Naive thymus-derived CD4-positive, alpha-beta T cell (primary cell): ENCODE measurements around the gene ZNRF1. TPM values are rescaled to one million over a fixed set of nuclear protein-coding genes. Genes with fewer than 3 reads are reported as not detected.
A peak's percentile ranks its signal among the peaks of the same experiment; 100 is the strongest.
"Not testable (repeated sequence)": the region's sequence is repeated elsewhere in the genome, so short reads cannot be mapped to it uniquely, and the experiment has no call there.

Experiments
- ATAC-seq: fragments of 150-1000 bp; cut with Tn5 transposase; 2 replicates; pipeline ENCODE4 v1.10.0; 2021; ENCODE audit warnings: mild to moderate bottlenecking, moderate library complexity
- CTCF ChIA-PET: fragments of 350-600 bp; sonication (Branson Sonifier 250); formaldehyde crosslinking; loops from one replicate; lab custom pipeline; 2021; ENCODE audit warnings: antibody characterized with exemption; lab: Charles Lee
- POLR2A ChIA-PET: fragments of 350-600 bp; sonication (Branson Sonifier 250); formaldehyde crosslinking; loops from one replicate; lab custom pipeline; 2021; ENCODE audit warnings: antibody characterized with exemption, inconsistent platforms; lab: Charles Lee
- DNase-seq, 9 donors: peaks; one replicate each; pipeline versions ENCODE4 v3.0.0 to v3.0.0-alpha.2; 2020 to 2022; ENCODE audit warnings: mixed read lengths in 1 of 9
- H3K27ac ChIP-seq: one replicate; pipeline ENCODE4 v1.7.0; 2013; ENCODE audit warnings: mild to moderate bottlenecking, low read depth, low read length, moderate library complexity
- H3K27me3 ChIP-seq, 2 donors: one replicate each; pipeline ENCODE4 v1.7.0; 2013; ENCODE audit warnings: low read length in 2 of 2, mild to moderate bottlenecking in 2 of 2, moderate library complexity in 2 of 2; ENCODE audit not compliant: control insufficient read depth in 2 of 2, insufficient read depth in 2 of 2
- H3K36me3 ChIP-seq, 3 experiments: 1 replicate in 2 of 3; 2 replicates in 1 of 3; pipeline ENCODE4 v1.7.0; 2013; ENCODE audit warnings: low read length in 3 of 3, mild to moderate bottlenecking in 3 of 3, moderate library complexity in 1 of 3; ENCODE audit not compliant: insufficient read depth in 3 of 3, control insufficient read depth in 2 of 3
- H3K4me1 ChIP-seq, 2 donors: one replicate each; pipeline ENCODE4 v1.7.0; 2013; ENCODE audit warnings: low read length in 2 of 2, mild to moderate bottlenecking in 2 of 2, moderate library complexity in 1 of 2; ENCODE audit not compliant: control insufficient read depth in 2 of 2, insufficient read depth in 2 of 2
- H3K4me3 ChIP-seq: 2 replicates; pipeline ENCODE4 v1.7.0; 2013; ENCODE audit warnings: mild to moderate bottlenecking, low read length
- H3K9me3 ChIP-seq, 3 experiments: 1 replicate in 2 of 3; 2 replicates in 1 of 3; pipeline ENCODE4 v1.7.0; 2013; ENCODE audit warnings: low read length in 3 of 3; ENCODE audit not compliant: control insufficient read depth in 2 of 3
- H3K27ac Mint-ChIP-seq, 9 donors: one replicate each; pipeline ENCODE4 v1.8.0; 2020 to 2022; ENCODE audit warnings: mixed read lengths in 9 of 9, mild to moderate bottlenecking in 8 of 9, moderate library complexity in 5 of 9, inconsistent platforms in 2 of 9
- H3K27me3 Mint-ChIP-seq, 5 donors: one replicate each; pipeline ENCODE4 v1.8.0; 2021 to 2022; ENCODE audit warnings: mixed read lengths in 5 of 5, mild to moderate bottlenecking in 1 of 5
- H3K36me3 Mint-ChIP-seq, 5 donors: one replicate each; pipeline ENCODE4 v1.8.0; 2020 to 2022; ENCODE audit warnings: mixed read lengths in 5 of 5, mild to moderate bottlenecking in 3 of 5, inconsistent platforms in 1 of 5
- H3K4me1 Mint-ChIP-seq, 7 donors: one replicate each; pipeline ENCODE4 v1.8.0; 2020 to 2022; ENCODE audit warnings: mixed read lengths in 7 of 7, mild to moderate bottlenecking in 3 of 7, inconsistent platforms in 1 of 7
- H3K4me3 Mint-ChIP-seq, 10 donors: one replicate each; pipeline ENCODE4 v1.8.0; 2020 to 2022; ENCODE audit warnings: mild to moderate bottlenecking in 10 of 10, mixed read lengths in 10 of 10, moderate library complexity in 6 of 10, inconsistent platforms in 2 of 10
- H3K9me3 Mint-ChIP-seq, 11 donors: one replicate each; pipeline ENCODE4 v1.8.0; 2020 to 2022; ENCODE audit warnings: mixed read lengths in 11 of 11, mild to moderate bottlenecking in 4 of 11, inconsistent platforms in 1 of 11, moderate library complexity in 1 of 11
- intact Hi-C, 2 donors: fragments of 100-400 bp; cut with micrococcal nuclease; formaldehyde crosslinking; loops; one replicate each; pipeline ENCODE4 v1.15.1; 2023
- polyA plus RNA-seq, 2 donors: library from polyadenylated mRNA; unstranded; fragments of 300-500 nt; fragmentation: Illumina TruSeq; gene quantifications; one replicate each; pipeline ENCODE4 v1.2.3, GENCODE V29; 2021
- total RNA-seq, 6 experiments: library from RNA in 5 of 6; stranded (reverse) in 5 of 6; gene quantifications; 1 replicate in 5 of 6; 2 replicates in 1 of 6; pipeline ENCODE4 v1.2.3 and lab custom pipeline; 2021 to 2026

Gene ZNRF1
- total and polyA plus RNA-seq, 7 experiments from 2014 or later, result 1.2 to 27.9 (median 2.1) TPM

DNA sequence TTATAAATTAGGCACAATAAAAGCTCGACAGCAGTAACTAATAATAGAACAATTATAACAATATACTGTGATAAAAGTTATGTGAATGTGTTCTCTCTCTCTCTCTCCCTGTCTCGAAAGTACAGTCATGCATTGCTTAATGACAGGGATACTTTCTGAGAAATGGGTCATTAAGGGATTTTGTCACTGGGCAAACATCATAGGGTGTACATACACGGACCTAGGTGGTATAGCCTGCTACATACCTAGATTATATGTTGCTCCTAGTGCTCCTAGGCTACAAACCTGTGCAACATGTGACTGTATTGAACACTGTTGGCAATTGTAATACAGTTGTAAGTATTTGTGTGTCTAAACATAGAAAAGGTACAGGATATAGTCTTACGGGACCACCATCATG, 6.9 kb downstream of the ZNRF1 start:
- H3K4me1 Mint-ChIP-seq, result peaks cover 0 to 58% (median 5%) of the 10 kb centered on the region in 7 donors
- H3K27ac ChIP-seq, result no peak overlapping the region
- H3K36me3 ChIP-seq, result no peaks in the 10 kb centered on the region
- H3K9me3 Mint-ChIP-seq, result no peaks in the 10 kb centered on the region
- POLR2A ChIA-PET, result no interaction called here
- no peaks in the 10 kb centered on the region for H3K9me3 ChIP-seq
- CTCF ChIA-PET, result interaction anchor here (0.6 kb wide), 1 partner anchor 72 kb away, joined by 3 read pairs; no protein-coding TSS in a partner anchor
- H3K4me3 Mint-ChIP-seq, result no peak overlapping the region
- no peak overlapping the region for H3K27ac Mint-ChIP-seq
- DNase-seq (no peak), ATAC-seq (no peak)
- intact Hi-C loops, result no loop called here
- H3K4me1 ChIP-seq, result no peaks in the 10 kb centered on the region
- H3K27me3 Mint-ChIP-seq, result no peaks in the 10 kb centered on the region
- peaks cover 0 to 17% (median 0%) of the 10 kb centered on the region in 5 donors for H3K36me3 Mint-ChIP-seq
- H3K27me3 ChIP-seq, result no peaks in the 10 kb centered on the region
- no peak overlapping the region for H3K4me3 ChIP-seq

DNA sequence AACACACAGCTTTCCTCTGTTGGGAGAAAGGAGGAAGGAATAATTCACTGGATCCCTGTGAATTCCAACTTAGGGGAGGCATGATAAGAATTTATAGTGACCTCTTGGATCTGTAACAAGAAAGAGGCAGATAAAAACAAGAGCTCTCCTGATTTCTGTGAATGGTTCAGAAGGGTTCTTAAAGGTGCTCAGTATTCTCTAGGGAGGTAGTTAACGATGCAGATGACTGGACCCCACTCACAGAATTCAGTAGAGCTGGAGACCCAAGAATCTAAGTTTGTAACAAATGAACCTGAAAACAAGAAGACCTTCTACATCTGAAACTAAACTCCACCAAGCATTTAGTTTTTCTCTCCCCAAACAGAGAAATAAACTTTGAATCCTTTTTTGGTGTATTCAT, 8.6 kb downstream of the ZNRF1 start:
- Mint-ChIP-seq H3K9me3 (no peaks in the 10 kb centered on the region), H3K27ac (no peak overlapping the region), H3K27me3 (no peaks in the 10 kb centered on the region), H3K4me1 (peaks cover 1 to 58% (median 5%) of the 10 kb centered on the region in 7 donors), H3K36me3 (peaks cover 0 to 15% (median 0%) of the 10 kb centered on the region in 5 donors), H3K4me3 (no peak overlapping the region)
- POLR2A ChIA-PET, result no interaction called here
- Histone ChIP-seq H3K9me3 (no peaks in the 10 kb centered on the region), H3K27me3 (no peaks in the 10 kb centered on the region), H3K27ac (no peak overlapping the region), H3K4me1 (peaks cover 0 to 4% of the 10 kb centered on the region in 2 donors), H3K4me3 (no peak overlapping the region), H3K36me3 (no peaks in the 10 kb centered on the region)
- ATAC-seq (no peak), DNase-seq (no peak)
- CTCF ChIA-PET, result no interaction called here
- intact Hi-C loops, result no loop called here

GRCh38 chr16:75010427-75010826, 11.6 kb downstream of the ZNRF1 start:
- H3K4me3 Mint-ChIP-seq, result no peak overlapping the region
- H3K27me3 ChIP-seq, result no peaks in the 10 kb centered on the region
- H3K36me3 ChIP-seq, result no peaks in the 10 kb centered on the region
- H3K9me3 Mint-ChIP-seq, result no peaks in the 10 kb centered on the region
- ChIA-PET CTCF (interaction anchor here (2.2 kb wide), 1 partner anchor 101 kb away, joined by 8 read pairs; no protein-coding TSS in a partner anchor), POLR2A (no interaction called here)
- no peaks in the 10 kb centered on the region for H3K9me3 ChIP-seq
- no peak overlapping the region for H3K4me3 ChIP-seq
- DNase-seq (no peak), ATAC-seq (no peak)
- no peaks in the 10 kb centered on the region for H3K27me3 Mint-ChIP-seq
- no peak overlapping the region for H3K27ac ChIP-seq
- peak overlapping the region in 1 of 9 donors; percentile 16 for H3K27ac Mint-ChIP-seq
- peaks cover 0 to 7% (median 0%) of the 10 kb centered on the region in 5 donors for H3K36me3 Mint-ChIP-seq
- peaks cover 7 to 46% (median 11%) of the 10 kb centered on the region in 7 donors for H3K4me1 Mint-ChIP-seq
- peaks cover 0 to 8% of the 10 kb centered on the region in 2 donors for H3K4me1 ChIP-seq
- intact Hi-C loops, result no loop called here

DNA sequence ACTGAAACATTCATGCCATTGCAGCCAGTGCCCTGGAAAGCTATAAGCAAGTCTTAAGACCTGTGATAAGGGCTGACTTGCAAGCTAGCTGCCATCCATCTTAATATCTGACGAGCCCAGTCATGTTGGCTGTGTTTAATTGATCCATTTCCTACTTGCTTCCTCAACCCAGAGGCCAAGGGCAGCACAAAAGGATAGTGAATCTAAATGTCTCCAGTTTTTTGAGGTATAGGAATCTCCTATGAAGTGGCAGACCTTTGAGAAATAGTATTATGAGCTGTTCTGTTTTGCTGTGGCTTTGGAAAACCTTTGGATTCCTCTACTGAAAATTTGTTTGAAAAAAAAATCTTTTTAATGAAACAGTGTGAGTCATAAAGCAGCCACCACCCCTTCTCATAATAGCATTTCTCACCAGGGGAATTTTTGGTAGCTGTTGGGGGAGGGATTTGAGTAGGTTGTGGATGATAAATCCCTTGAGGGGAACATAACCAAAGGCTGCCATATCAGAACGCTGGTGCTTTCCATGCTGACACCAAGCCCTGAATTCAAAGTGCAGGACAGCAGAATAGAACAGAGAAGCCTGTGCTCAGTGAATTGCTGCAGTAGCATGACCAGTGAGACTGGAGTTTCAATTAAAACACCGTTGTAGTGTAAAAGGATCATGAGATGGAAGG, 12.9 kb downstream of the ZNRF1 start:
- H3K36me3 ChIP-seq, result no peaks in the 10 kb centered on the region
- H3K9me3 ChIP-seq, result no peaks in the 10 kb centered on the region
- H3K27me3 ChIP-seq, result no peaks in the 10 kb centered on the region
- H3K9me3 Mint-ChIP-seq, result no peaks in the 10 kb centered on the region
- H3K4me1 Mint-ChIP-seq, result peaks cover 7 to 46% (median 11%) of the 10 kb centered on the region in 7 donors
- no peak overlapping the region for H3K4me3 ChIP-seq
- H3K4me1 ChIP-seq, result peaks cover 0 to 8% of the 10 kb centered on the region in 2 donors
- DNase-seq (peak in 2 of 9 donors; percentile 11 to 59), ATAC-seq (peak; percentile 85)
- H3K27ac ChIP-seq, result no peak overlapping the region
- intact Hi-C loops, result loop anchor here in 1 of 2 donors (1.0 kb wide), 1 partner anchor 13 kb away; no protein-coding TSS in a partner anchor
- H3K36me3 Mint-ChIP-seq, result peaks cover 0 to 5% (median 0%) of the 10 kb centered on the region in 5 donors
- POLR2A ChIA-PET, result interaction anchor here (0.7 kb wide), 1 partner anchor 50 kb away, joined by 4 read pairs; no protein-coding TSS in a partner anchor
- CTCF ChIA-PET, result interaction anchor here (2.2 kb wide), 1 partner anchor 99 kb away, joined by 8 read pairs; no protein-coding TSS in a partner anchor
- H3K27me3 Mint-ChIP-seq, result no peaks in the 10 kb centered on the region
- H3K4me3 Mint-ChIP-seq, result peak overlapping the region in 1 of 10 donors; percentile 66
- peak overlapping the region in 5 of 9 donors; percentile 9 to 87 (median 26) for H3K27ac Mint-ChIP-seq

DNA sequence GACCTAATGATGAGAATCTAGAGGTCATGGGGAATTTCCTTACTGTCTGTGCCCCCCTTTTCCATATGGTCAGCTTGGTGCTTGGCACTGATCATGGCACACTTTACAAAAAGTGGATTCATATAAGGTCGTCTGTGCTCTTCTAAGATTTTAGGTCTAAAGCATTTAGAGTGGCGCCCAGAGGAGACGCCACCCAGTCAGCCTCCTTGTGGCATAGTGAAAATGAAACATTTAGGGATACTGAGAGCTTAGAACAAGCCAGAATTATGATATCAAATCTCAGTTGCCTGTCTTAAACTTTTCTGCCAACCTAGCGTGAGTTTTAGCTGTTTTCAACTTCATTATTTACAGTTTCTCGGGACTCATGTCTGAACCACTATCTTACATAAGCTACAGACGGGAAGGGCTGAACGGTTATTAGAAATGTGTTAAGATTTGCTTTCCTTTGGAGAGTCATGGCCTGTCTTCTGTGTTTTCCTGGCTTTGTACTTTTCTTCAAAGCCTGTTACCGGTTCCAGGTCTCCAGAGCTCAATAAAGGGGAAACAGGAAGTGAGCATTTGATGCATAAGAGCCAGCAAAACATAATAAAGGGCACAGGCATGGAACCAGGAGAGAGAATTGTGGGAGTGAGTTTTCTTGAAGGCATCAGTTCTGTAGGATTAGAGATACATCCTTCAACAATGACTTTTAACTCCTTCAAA, 13.7 kb downstream of the ZNRF1 start:
- intact Hi-C loops, result loop anchor here in 1 of 2 donors (1.0 kb wide), 1 partner anchor 14 kb away; no protein-coding TSS in a partner anchor
- Mint-ChIP-seq H3K36me3 (peaks cover 0 to 2% (median 0%) of the 10 kb centered on the region in 5 donors), H3K4me1 (peaks cover 7 to 45% (median 11%) of the 10 kb centered on the region in 7 donors), H3K27ac (peak overlapping the region in 7 of 9 donors; percentile 9 to 87 (median 26)), H3K27me3 (no peaks in the 10 kb centered on the region), H3K4me3 (peak overlapping the region in 1 of 10 donors; percentile 66), H3K9me3 (no peaks in the 10 kb centered on the region)
- DNase-seq (no peak), ATAC-seq (peak; percentile 10)
- Histone ChIP-seq H3K27ac (no peak overlapping the region), H3K36me3 (no peaks in the 10 kb centered on the region), H3K4me1 (peaks cover 0 to 8% of the 10 kb centered on the region in 2 donors), H3K27me3 (no peaks in the 10 kb centered on the region), H3K9me3 (no peaks in the 10 kb centered on the region), H3K4me3 (no peak overlapping the region)
- CTCF ChIA-PET, result interaction anchor here (0.6 to 2.2 kb wide), 2 partner anchors 99 to 659 kb away, joined by 3 to 8 read pairs; no protein-coding TSS in a partner anchor
- POLR2A ChIA-PET, result interaction anchor here (0.7 kb wide), 1 partner anchor 50 kb away, joined by 4 read pairs; no protein-coding TSS in a partner anchor

GRCh38 chr16:75013123-75013522, 14.3 kb downstream of the ZNRF1 start:
- DNase-seq, H3K9me3 Mint-ChIP-seq, H3K36me3 ChIP-seq, H3K27me3 Mint-ChIP-seq, H3K4me3 ChIP-seq, ATAC-seq, H3K27me3 ChIP-seq, POLR2A ChIA-PET, H3K4me1 ChIP-seq, H3K9me3 ChIP-seq, intact Hi-C loops, H3K27ac ChIP-seq, H3K36me3 Mint-ChIP-seq: not testable (repeated sequence)
- Mint-ChIP-seq H3K4me1 (peaks cover 7 to 51% (median 12%) of the 10 kb centered on the region in 7 donors), H3K27ac (peak overlapping the region in 1 of 9 donors; percentile 38), H3K4me3 (peak overlapping the region in 1 of 10 donors; percentile 17)
- CTCF ChIA-PET, result interaction anchor here (0.6 kb wide), 2 partner anchors 108 to 659 kb away, joined by 3 read pairs; no protein-coding TSS in a partner anchor
